ENCODE measurements around the gene ENOPH1. TPM values are rescaled to one million over a fixed set of nuclear protein-coding genes. Genes with fewer than 3 reads are reported as not detected.
"Not testable (repeated sequence)": the region's sequence is repeated elsewhere in the genome, so short reads cannot be mapped to it uniquely, and the experiment has no call there.

The ENOPH1 gene
- total and polyA plus RNA-seq, 2 donors (not counting 1 experiment from before 2014, with no cell fraction given), result 17.1 to 43.6 TPM

GRCh38 chr4:82388405-82388804, 42.0 kb upstream of the ENOPH1 start:
- H3K9ac ChIP-seq (ENCODE audit: insufficient read depth, low read length), result no peak overlapping the region

DNA sequence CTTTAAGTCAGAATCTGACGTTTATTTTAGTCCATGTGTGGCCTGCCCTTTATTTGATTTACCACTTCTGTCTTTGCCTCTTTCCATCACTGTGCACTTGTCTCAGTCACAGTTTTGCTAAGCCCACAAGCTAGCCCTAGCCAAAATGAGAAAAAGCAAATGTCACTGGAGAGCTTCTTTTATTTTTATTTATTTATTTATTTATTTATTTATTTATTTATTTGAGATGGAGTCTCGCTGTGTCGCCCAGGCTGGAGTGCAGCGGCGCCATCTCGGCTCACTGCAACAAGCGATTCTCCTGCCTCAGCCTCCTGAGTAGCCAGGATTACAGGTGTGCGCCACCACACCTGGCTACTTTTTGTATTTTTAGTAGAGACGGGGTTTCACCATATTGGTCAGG, 40.3 kb upstream of the ENOPH1 start:
- H3K27ac ChIP-seq (ENCODE audit: insufficient read depth, low read length); H2AFZ ChIP-seq (ENCODE audit: low read length); H3K4me3 ChIP-seq (replicated peaks in 1 of 4; ENCODE audit: control extremely low read depth in 1 of 4, insufficient read depth in 1 of 4, low read depth in 3 of 4, low read length in 4 of 4); H3K36me3 ChIP-seq (ENCODE audit: control insufficient read depth, insufficient read depth, low read length); DNase-seq (ENCODE audit: low read depth in 2 of 2); H4K20me1 ChIP-seq (ENCODE audit: control insufficient read depth, extremely low read depth, insufficient read depth, low read length); H3K79me2 ChIP-seq (ENCODE audit: control insufficient read depth, insufficient read depth, low read length); H3K4me1 ChIP-seq (ENCODE audit: control insufficient read depth, extremely low read depth, insufficient read depth, low read length); H3K9me3 ChIP-seq (ENCODE audit: control insufficient read depth, insufficient read depth, low read depth, low read length); H3K9ac ChIP-seq (ENCODE audit: insufficient read depth, low read length); H3K27me3 ChIP-seq (ENCODE audit: control insufficient read depth, insufficient read depth, low read length); H3K4me2 ChIP-seq (ENCODE audit: extremely low read depth, insufficient read depth, low read length): not testable (repeated sequence)

More at GRCh38 chr4:82388405-82388804, 42.0 kb upstream of the ENOPH1 start:
- Histone ChIP-seq H2AFZ (ENCODE audit: low read length) (no peak overlapping the region), H3K27ac (ENCODE audit: insufficient read depth, low read length) (no peak overlapping the region), H3K4me2 (ENCODE audit: extremely low read depth, insufficient read depth, low read length) (no peak overlapping the region), H3K79me2 (ENCODE audit: control insufficient read depth, insufficient read depth, low read length) (no peaks in the 10 kb centered on the region), H3K4me3 (replicated peaks in 1 of 4; ENCODE audit: control extremely low read depth in 1 of 4, insufficient read depth in 1 of 4, low read depth in 3 of 4, low read length in 4 of 4) (no peak overlapping the region), H3K36me3 (ENCODE audit: control insufficient read depth, insufficient read depth, low read length) (no peaks in the 10 kb centered on the region), H3K27me3 (ENCODE audit: control insufficient read depth, insufficient read depth, low read length) (no peaks in the 10 kb centered on the region), H3K9me3 (ENCODE audit: control insufficient read depth, insufficient read depth, low read depth, low read length) (no peaks in the 10 kb centered on the region), H4K20me1 (ENCODE audit: control insufficient read depth, extremely low read depth, insufficient read depth, low read length) (no peaks in the 10 kb centered on the region), H3K4me1 (ENCODE audit: control insufficient read depth, extremely low read depth, insufficient read depth, low read length) (no peaks in the 10 kb centered on the region)
- DNase-seq (ENCODE audit: low read depth in 2 of 2), result no peak
- no peak for TF ChIP-seq EZH2 (IDR thresholded peaks at IDR 0.05; ENCODE audit: low read length, missing control alignments)
- TF ChIP-seq, protein P1, sequence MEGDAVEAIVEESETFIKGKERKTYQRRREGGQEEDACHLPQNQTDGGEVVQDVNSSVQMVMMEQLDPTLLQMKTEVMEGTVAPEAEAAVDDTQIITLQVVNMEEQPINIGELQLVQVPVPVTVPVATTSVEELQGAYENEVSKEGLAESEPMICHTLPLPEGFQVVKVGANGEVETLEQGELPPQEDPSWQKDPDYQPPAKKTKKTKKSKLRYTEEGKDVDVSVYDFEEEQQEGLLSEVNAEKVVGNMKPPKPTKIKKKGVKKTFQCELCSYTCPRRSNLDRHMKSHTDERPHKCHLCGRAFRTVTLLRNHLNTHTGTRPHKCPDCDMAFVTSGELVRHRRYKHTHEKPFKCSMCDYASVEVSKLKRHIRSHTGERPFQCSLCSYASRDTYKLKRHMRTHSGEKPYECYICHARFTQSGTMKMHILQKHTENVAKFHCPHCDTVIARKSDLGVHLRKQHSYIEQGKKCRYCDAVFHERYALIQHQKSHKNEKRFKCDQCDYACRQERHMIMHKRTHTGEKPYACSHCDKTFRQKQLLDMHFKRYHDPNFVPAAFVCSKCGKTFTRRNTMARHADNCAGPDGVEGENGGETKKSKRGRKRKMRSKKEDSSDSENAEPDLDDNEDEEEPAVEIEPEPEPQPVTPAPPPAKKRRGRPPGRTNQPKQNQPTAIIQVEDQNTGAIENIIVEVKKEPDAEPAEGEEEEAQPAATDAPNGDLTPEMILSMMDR (conservative IDR thresholded peaks at IDR 0.05 in 1 of 2, IDR thresholded peaks at IDR 0.05 in 1 of 2; ENCODE audit: low read depth in 1 of 2, low read length in 2 of 2), result no peak

- Histone ChIP-seq H3K9ac (ENCODE audit: insufficient read depth, low read length) (no peak overlapping the region), H3K79me2 (ENCODE audit: control insufficient read depth, insufficient read depth, low read length) (no peaks in the 10 kb centered on the region), H3K36me3 (ENCODE audit: control insufficient read depth, insufficient read depth, low read length) (no peaks in the 10 kb centered on the region), H2AFZ (ENCODE audit: low read length) (no peak overlapping the region), H3K4me3 (replicated peaks in 1 of 4; ENCODE audit: control extremely low read depth in 1 of 4, insufficient read depth in 1 of 4, low read depth in 3 of 4, low read length in 4 of 4) (no peak overlapping the region), H3K27me3 (ENCODE audit: control insufficient read depth, insufficient read depth, low read length) (no peaks in the 10 kb centered on the region), H3K4me1 (ENCODE audit: control insufficient read depth, extremely low read depth, insufficient read depth, low read length) (no peaks in the 10 kb centered on the region), H4K20me1 (ENCODE audit: control insufficient read depth, extremely low read depth, insufficient read depth, low read length) (no peaks in the 10 kb centered on the region), H3K27ac (ENCODE audit: insufficient read depth, low read length) (no peak overlapping the region), H3K4me2 (ENCODE audit: extremely low read depth, insufficient read depth, low read length) (no peak overlapping the region), H3K9me3 (ENCODE audit: control insufficient read depth, insufficient read depth, low read depth, low read length) (no peaks in the 10 kb centered on the region)
- DNase-seq (ENCODE audit: low read depth in 2 of 2), result no peak
- no peak for TF ChIP-seq EZH2 (IDR thresholded peaks at IDR 0.05; ENCODE audit: low read length, missing control alignments)
- TF ChIP-seq, protein P1 (conservative IDR thresholded peaks at IDR 0.05 in 1 of 2, IDR thresholded peaks at IDR 0.05 in 1 of 2; ENCODE audit: low read depth in 1 of 2, low read length in 2 of 2), result no peak
Observed at GRCh38 chr4:82394896-82395295, 35.5 kb upstream of the ENOPH1 start.

Data from fibroblast of lung (primary cell).